DOHH2 (cell line): ENCODE measurements around the gene KCNAB1.
A peak's percentile ranks its signal among the peaks of the same experiment; 100 is the strongest.

Experiments used
- H3F3A ChIP-seq: fragments of 200-600 bp; sonication (generic), shearing (Covaris generic); 2 replicates; pipeline ENCODE4 v1.6.0; 2016; ENCODE audit warnings: antibody characterized with exemption, mild to moderate bottlenecking; ENCODE audit not compliant: control insufficient read depth, insufficient read depth
- H3K27ac ChIP-seq: fragments of 200-600 bp; sonication (generic); 2 replicates; pipeline ENCODE4 v1.5.1; 2014; ENCODE audit warnings: low read depth, mild to moderate bottlenecking, low read length, moderate library complexity
- H3K27me3 ChIP-seq: fragments of 200-600 bp; sonication (generic); 2 replicates; pipeline ENCODE4 v1.6.1; 2014; ENCODE audit warnings: mild to moderate bottlenecking, low read length, mixed read lengths; ENCODE audit not compliant: control insufficient read depth
- H3K36me3 ChIP-seq: fragments of 200-600 bp; sonication (generic); 2 replicates; pipeline ENCODE4 v1.6.1; 2014; ENCODE audit warnings: mild to moderate bottlenecking, low read length, moderate library complexity, mixed read lengths; ENCODE audit not compliant: control insufficient read depth
- H3K4me1 ChIP-seq: fragments of 200-600 bp; sonication (generic); 2 replicates; pipeline ENCODE4 v1.6.1; 2014; ENCODE audit warnings: mild to moderate bottlenecking, low read length, mixed read lengths; ENCODE audit not compliant: control insufficient read depth
- H3K4me2 ChIP-seq: fragments of 200-600 bp; sonication (generic); 2 replicates; pipeline ENCODE4 v1.6.0; 2014; ENCODE audit warnings: mild to moderate bottlenecking, low read length, moderate library complexity
- H3K4me3 ChIP-seq: fragments of 200-600 bp; sonication (generic); 2 replicates; pipeline ENCODE4 v1.5.1; 2014; ENCODE audit warnings: mild to moderate bottlenecking, low read length, mixed read lengths
- H3K79me2 ChIP-seq: fragments of 200-600 bp; sonication (generic); 2 replicates; pipeline ENCODE4 v1.6.1; 2014; ENCODE audit warnings: mild to moderate bottlenecking, low read length, mixed read lengths; ENCODE audit not compliant: control insufficient read depth
- H3K9me2 ChIP-seq: fragments of 200-600 bp; sonication (generic); replicated peaks from 2 replicates; pipeline ENCODE4 v1.6.1; 2014; ENCODE audit warnings: mild to moderate bottlenecking, low read length, mixed read lengths; ENCODE audit not compliant: control insufficient read depth
- H3K9me3 ChIP-seq: fragments of 200-600 bp; sonication (generic); 2 replicates; pipeline ENCODE4 v1.6.1; 2014; ENCODE audit warnings: antibody characterized with exemption, low read length, mixed read lengths; ENCODE audit not compliant: control insufficient read depth, insufficient read depth
- H4K20me1 ChIP-seq: fragments of 200-600 bp; sonication (generic); 2 replicates; pipeline ENCODE4 v1.6.0; 2014; ENCODE audit warnings: low read depth, mild to moderate bottlenecking, antibody characterized with exemption, low read length, moderate library complexity; ENCODE audit not compliant: control insufficient read depth, insufficient read depth
- CTCF ChIP-seq: fragments of 200-600 bp; sonication (generic); IDR thresholded peaks from one replicate; pipeline ENCODE4 v1.5.1; 2014; ENCODE audit warnings: antibody characterized with exemption, mild to moderate bottlenecking, low read depth, low read length; ENCODE audit not compliant: poor library complexity, severe bottlenecking
- EZH2phosphoT487 ChIP-seq: fragments of 200-600 bp; sonication (generic); IDR thresholded peaks from 2 replicates; pipeline ENCODE4 v1.6.1; 2017; ENCODE audit warnings: borderline replicate concordance, mild to moderate bottlenecking, antibody characterized with exemption, low read length, moderate library complexity, mixed read lengths

The KCNAB1 gene

GRCh38 chr3:156483961-156484787 lies 363.8 kb downstream of the KCNAB1 start:
- no peaks in the 10 kb centered on the region for H3K9me2 ChIP-seq
- peaks cover 21% of the 10 kb centered on the region for H3K4me1 ChIP-seq
- H3K4me3 ChIP-seq = peak overlapping the region; percentile 40
- peak overlapping the region; percentile 38 for H3K27ac ChIP-seq
- peak overlapping the region; percentile 63 for H3K4me2 ChIP-seq
- no peaks in the 10 kb centered on the region for H3K36me3 ChIP-seq
- H3F3A ChIP-seq = peaks cover 12% of the 10 kb centered on the region
- H3K9me3 ChIP-seq = no peaks in the 10 kb centered on the region
- H4K20me1 ChIP-seq = no peaks in the 10 kb centered on the region
- TF ChIP-seq EZH2phosphoT487 = no peak
- TF ChIP-seq CTCF = no peak
- no peaks in the 10 kb centered on the region for H3K27me3 ChIP-seq
- H3K79me2 ChIP-seq = no peaks in the 10 kb centered on the region

GRCh38 chr3:156488767-156489166 lies 368.4 kb downstream of the KCNAB1 start:
- Histone ChIP-seq H3K27me3 (peaks cover 10% of the 10 kb centered on the region), H3K4me2 (no peak overlapping the region), H3K4me1 (peaks cover 16% of the 10 kb centered on the region), H3K36me3 (no peaks in the 10 kb centered on the region), H3K9me2 (no peaks in the 10 kb centered on the region), H3K4me3 (no peak overlapping the region), H3K27ac (no peak overlapping the region), H3K9me3 (no peaks in the 10 kb centered on the region), H4K20me1 (no peaks in the 10 kb centered on the region), H3F3A (peaks cover 12% of the 10 kb centered on the region), H3K79me2 (no peaks in the 10 kb centered on the region)
- TF ChIP-seq CTCF (no peak), EZH2phosphoT487 (no peak)

GRCh38 chr3:156489462-156489911 lies 369.1 kb downstream of the KCNAB1 start:
- Histone ChIP-seq H3K27ac (no peak overlapping the region), H3K4me1 (peaks cover 9% of the 10 kb centered on the region)

More at GRCh38 chr3:156489462-156489911, 369.1 kb downstream of the KCNAB1 start:
- H3K79me2 ChIP-seq = no peaks in the 10 kb centered on the region
- H3K4me2 ChIP-seq = no peak overlapping the region
- peaks cover 7% of the 10 kb centered on the region; the same call in 1 of the 2 replicates for H3F3A ChIP-seq
- no peaks in the 10 kb centered on the region for H3K9me3 ChIP-seq
- no peaks in the 10 kb centered on the region for H4K20me1 ChIP-seq
- H3K4me3 ChIP-seq = no peak overlapping the region
- H3K27me3 ChIP-seq = peaks cover 12% of the 10 kb centered on the region
- H3K36me3 ChIP-seq = no peaks in the 10 kb centered on the region
- TF ChIP-seq CTCF = no peak
- TF ChIP-seq EZH2phosphoT487 = no peak
- H3K9me2 ChIP-seq = no peaks in the 10 kb centered on the region
